ENCODE data around the gene PNKP. TPM values are rescaled to one million over a fixed set of nuclear protein-coding genes. Genes with fewer than 3 reads are reported as not detected.

Gene PNKP
- total RNA-seq, 1 experiment from 2014 or later = 130 TPM

- ChIA-PET POLR2A (no interaction called here), CTCF (no interaction called here)
- Mint-ChIP-seq H3K27ac (ENCODE audit: unreplicated experiment) (no peak overlapping the region), H3K9me3 (ENCODE audit: unreplicated experiment) (no peaks in the 10 kb centered on the region), H3K27me3 (ENCODE audit: insufficient read depth, unreplicated experiment) (peaks cover 2% of the 10 kb centered on the region), H3K36me3 (ENCODE audit: insufficient read depth, unreplicated experiment) (peaks cover 53% of the 10 kb centered on the region), H3K4me3 (ENCODE audit: unreplicated experiment) (no peak overlapping the region), H3K4me1 (ENCODE audit: low read depth, unreplicated experiment) (no peaks in the 10 kb centered on the region)
- peaks cover 12% of the 10 kb centered on the region for H3K4me1 ChIP-seq
- 0 out of 2 replicates have a peak, but pooled peaks cover 2% of the 10 kb centered on the region for H3K9me3 ChIP-seq
- no TSS peak for BruUV-seq (replicated peaks)
- intact Hi-C loops (cut with micrococcal nuclease; ENCODE audit: unreplicated experiment) = no loop called here
- no peak overlapping the region for H3K4me3 ChIP-seq (ENCODE audit: low read depth, low read length)
- H3K36me3 ChIP-seq (ENCODE audit: control insufficient read depth, insufficient read depth, low read length) = peaks cover 2% of the 10 kb centered on the region; the same call in 1 of the 2 replicates
- DNase-seq = peak in 1 of 2 experiments; percentile 37
- TF ChIP-seq CTCF (IDR thresholded peaks at IDR 0.05; ENCODE audit: insufficient read depth in 1 of 2, low read depth in 1 of 2, low read length in 1 of 2, severe bottlenecking in 1 of 2, unreplicated experiment in 1 of 2) = no peak
- no peaks in the 10 kb centered on the region for H3K27me3 ChIP-seq (replicated peaks; ENCODE audit: control insufficient read depth, insufficient read depth, low read length)
These were observed 20.5 kb upstream of the PNKP start for GRCh38 chr19:49887665-49888509.

- intact Hi-C loops (cut with micrococcal nuclease; ENCODE audit: unreplicated experiment) = no loop called here
- Histone ChIP-seq H3K4me1 (peaks cover 12% of the 10 kb centered on the region), H3K9me3 (0 out of 2 replicates have a peak, but pooled peaks cover 4% of the 10 kb centered on the region), H3K27me3 (replicated peaks; ENCODE audit: control insufficient read depth, insufficient read depth, low read length) (no peaks in the 10 kb centered on the region), H3K4me3 (ENCODE audit: low read depth, low read length) (no peak overlapping the region), H3K36me3 (ENCODE audit: control insufficient read depth, insufficient read depth, low read length) (peaks cover 4% of the 10 kb centered on the region; the same call in 1 of the 2 replicates)
- no peak for DNase-seq
- Mint-ChIP-seq H3K4me1 (ENCODE audit: low read depth, unreplicated experiment) (no peaks in the 10 kb centered on the region), H3K27me3 (ENCODE audit: insufficient read depth, unreplicated experiment) (no peaks in the 10 kb centered on the region), H3K9me3 (ENCODE audit: unreplicated experiment) (no peaks in the 10 kb centered on the region), H3K27ac (ENCODE audit: unreplicated experiment) (no peak overlapping the region), H3K36me3 (ENCODE audit: insufficient read depth, unreplicated experiment) (peaks cover 53% of the 10 kb centered on the region), H3K4me3 (ENCODE audit: unreplicated experiment) (no peak overlapping the region)
- CTCF ChIA-PET = no interaction called here
- POLR2A ChIA-PET = no interaction called here
- no peak for TF ChIP-seq CTCF (IDR thresholded peaks at IDR 0.05; ENCODE audit: insufficient read depth in 1 of 2, low read depth in 1 of 2, low read length in 1 of 2, severe bottlenecking in 1 of 2, unreplicated experiment in 1 of 2)
- no TSS peak for BruUV-seq (replicated peaks)
These were observed 19.8 kb upstream of the PNKP start for GRCh38 chr19:49887037-49887664.

- Histone ChIP-seq H3K27me3 (replicated peaks; ENCODE audit: control insufficient read depth, insufficient read depth, low read length) (no peaks in the 10 kb centered on the region), H3K36me3 (ENCODE audit: control insufficient read depth, insufficient read depth, low read length) (peaks cover 11% of the 10 kb centered on the region), H3K4me3 (ENCODE audit: low read depth, low read length) (no peak overlapping the region), H3K9me3 (0 out of 2 replicates have a peak, but pooled peaks cover 4% of the 10 kb centered on the region), H3K4me1 (peaks cover 9% of the 10 kb centered on the region)
- H3K27ac Mint-ChIP-seq (ENCODE audit: unreplicated experiment) = no peak overlapping the region
- H3K27me3 Mint-ChIP-seq (ENCODE audit: insufficient read depth, unreplicated experiment) = no peaks in the 10 kb centered on the region
- no peak for TF ChIP-seq CTCF (IDR thresholded peaks at IDR 0.05; ENCODE audit: insufficient read depth in 1 of 2, low read depth in 1 of 2, low read length in 1 of 2, severe bottlenecking in 1 of 2, unreplicated experiment in 1 of 2)
- H3K4me1 Mint-ChIP-seq (ENCODE audit: low read depth, unreplicated experiment) = no peaks in the 10 kb centered on the region
- peaks cover 40% of the 10 kb centered on the region for H3K36me3 Mint-ChIP-seq (ENCODE audit: insufficient read depth, unreplicated experiment)
- no peak overlapping the region for H3K4me3 Mint-ChIP-seq (ENCODE audit: unreplicated experiment)
- POLR2A ChIA-PET = no interaction called here
- no peak for DNase-seq
- H3K9me3 Mint-ChIP-seq (ENCODE audit: unreplicated experiment) = no peaks in the 10 kb centered on the region
- no TSS peak for BruUV-seq (replicated peaks)
- intact Hi-C loops (cut with micrococcal nuclease; ENCODE audit: unreplicated experiment) = no loop called here
- CTCF ChIA-PET = no interaction called here
These were observed 17.4 kb upstream of the PNKP start for GRCh38 chr19:49884760-49885159.

All from Caco-2 (cell line).